GM06990 (cell line): ENCODE measurements around the gene LGALS3BP.

Source experiments
- DNase-seq: peaks from one replicate; pipeline ENCODE4 v3.0.0-alpha.2; 2011; ENCODE audit not compliant: insufficient read length; ENCODE audit errors: extremely low read depth
- H3K27me3 ChIP-seq: replicated peaks from 2 replicates; pipeline ENCODE4 v1.6.0; 2011; ENCODE audit warnings: low read length; ENCODE audit not compliant: control insufficient read depth, insufficient read depth
- H3K36me3 ChIP-seq: 2 replicates; pipeline ENCODE4 v1.5.1; 2011; ENCODE audit warnings: low read length; ENCODE audit not compliant: control insufficient read depth, insufficient read depth
- H3K4me3 ChIP-seq: replicated peaks from 2 replicates; pipeline ENCODE4 v1.5.1; 2011; ENCODE audit warnings: low read depth, mild to moderate bottlenecking, control low read depth, low read length
- TF ChIP-seq, protein P1 (sequence below): IDR thresholded peaks from 2 replicates; pipeline ENCODE4 v1.5.1; 2011; ENCODE audit warnings: low read length, control low read depth, mild to moderate bottlenecking, inconsistent platforms; ENCODE audit not compliant: insufficient read depth, poor library complexity, severe bottlenecking

LGALS3BP gene, protein sequence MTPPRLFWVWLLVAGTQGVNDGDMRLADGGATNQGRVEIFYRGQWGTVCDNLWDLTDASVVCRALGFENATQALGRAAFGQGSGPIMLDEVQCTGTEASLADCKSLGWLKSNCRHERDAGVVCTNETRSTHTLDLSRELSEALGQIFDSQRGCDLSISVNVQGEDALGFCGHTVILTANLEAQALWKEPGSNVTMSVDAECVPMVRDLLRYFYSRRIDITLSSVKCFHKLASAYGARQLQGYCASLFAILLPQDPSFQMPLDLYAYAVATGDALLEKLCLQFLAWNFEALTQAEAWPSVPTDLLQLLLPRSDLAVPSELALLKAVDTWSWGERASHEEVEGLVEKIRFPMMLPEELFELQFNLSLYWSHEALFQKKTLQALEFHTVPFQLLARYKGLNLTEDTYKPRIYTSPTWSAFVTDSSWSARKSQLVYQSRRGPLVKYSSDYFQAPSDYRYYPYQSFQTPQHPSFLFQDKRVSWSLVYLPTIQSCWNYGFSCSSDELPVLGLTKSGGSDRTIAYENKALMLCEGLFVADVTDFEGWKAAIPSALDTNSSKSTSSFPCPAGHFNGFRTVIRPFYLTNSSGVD

DNA sequence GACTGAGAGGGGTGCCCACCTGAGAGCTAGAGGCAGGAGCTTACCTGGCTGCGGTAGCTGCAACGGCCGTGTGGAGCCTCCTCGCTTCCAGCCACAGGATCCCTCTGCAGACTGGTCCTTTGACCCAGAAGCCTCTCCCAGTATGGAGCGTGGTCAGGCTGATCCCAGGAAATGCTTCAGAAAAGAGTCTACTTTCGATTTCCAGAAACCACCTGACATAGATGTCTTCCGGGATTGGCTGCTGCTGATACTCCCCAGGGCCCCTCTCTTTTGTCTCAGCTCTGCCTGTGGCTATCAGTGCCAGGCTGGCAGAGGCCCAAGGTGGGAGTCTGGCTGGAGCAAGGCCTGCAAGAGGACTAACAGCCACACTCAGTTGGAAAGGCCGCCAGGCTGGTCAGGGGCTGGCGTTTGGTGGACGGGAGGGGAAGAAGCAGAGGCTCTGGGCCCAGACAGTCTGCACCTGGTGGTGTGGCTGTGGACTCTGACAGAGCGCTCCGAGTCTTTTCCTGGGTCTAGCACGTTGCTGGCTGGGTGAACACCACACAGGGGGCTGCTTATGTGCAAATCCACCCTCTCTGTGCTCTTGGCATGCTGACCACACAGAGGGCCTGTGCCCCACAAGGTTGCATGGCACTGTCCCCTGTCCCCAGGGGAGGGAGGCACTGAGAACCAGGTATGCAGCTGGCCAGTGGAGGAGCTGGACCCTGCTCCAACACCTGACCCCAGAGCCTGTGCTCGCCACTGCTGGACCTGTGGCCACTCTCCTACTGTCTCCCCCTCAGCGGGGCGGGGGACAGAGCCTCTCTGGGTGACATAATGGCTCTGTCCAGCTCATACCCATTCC, at the start of gene LGALS3BP:
Gene LGALS3BP (minus strand): TSS at position 144 of the 844 bp plus-strand sequence. CDS start 2,732 bp downstream, outside the sequence.
- H3K36me3 ChIP-seq: no peaks in the 10 kb centered on the region
- TF ChIP-seq, protein P1, sequence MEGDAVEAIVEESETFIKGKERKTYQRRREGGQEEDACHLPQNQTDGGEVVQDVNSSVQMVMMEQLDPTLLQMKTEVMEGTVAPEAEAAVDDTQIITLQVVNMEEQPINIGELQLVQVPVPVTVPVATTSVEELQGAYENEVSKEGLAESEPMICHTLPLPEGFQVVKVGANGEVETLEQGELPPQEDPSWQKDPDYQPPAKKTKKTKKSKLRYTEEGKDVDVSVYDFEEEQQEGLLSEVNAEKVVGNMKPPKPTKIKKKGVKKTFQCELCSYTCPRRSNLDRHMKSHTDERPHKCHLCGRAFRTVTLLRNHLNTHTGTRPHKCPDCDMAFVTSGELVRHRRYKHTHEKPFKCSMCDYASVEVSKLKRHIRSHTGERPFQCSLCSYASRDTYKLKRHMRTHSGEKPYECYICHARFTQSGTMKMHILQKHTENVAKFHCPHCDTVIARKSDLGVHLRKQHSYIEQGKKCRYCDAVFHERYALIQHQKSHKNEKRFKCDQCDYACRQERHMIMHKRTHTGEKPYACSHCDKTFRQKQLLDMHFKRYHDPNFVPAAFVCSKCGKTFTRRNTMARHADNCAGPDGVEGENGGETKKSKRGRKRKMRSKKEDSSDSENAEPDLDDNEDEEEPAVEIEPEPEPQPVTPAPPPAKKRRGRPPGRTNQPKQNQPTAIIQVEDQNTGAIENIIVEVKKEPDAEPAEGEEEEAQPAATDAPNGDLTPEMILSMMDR: no peak
- no peaks in the 10 kb centered on the region for H3K27me3 ChIP-seq
- H3K4me3 ChIP-seq: no peak within 1 kb of the TSS
- DNase-seq: no peak

DNA sequence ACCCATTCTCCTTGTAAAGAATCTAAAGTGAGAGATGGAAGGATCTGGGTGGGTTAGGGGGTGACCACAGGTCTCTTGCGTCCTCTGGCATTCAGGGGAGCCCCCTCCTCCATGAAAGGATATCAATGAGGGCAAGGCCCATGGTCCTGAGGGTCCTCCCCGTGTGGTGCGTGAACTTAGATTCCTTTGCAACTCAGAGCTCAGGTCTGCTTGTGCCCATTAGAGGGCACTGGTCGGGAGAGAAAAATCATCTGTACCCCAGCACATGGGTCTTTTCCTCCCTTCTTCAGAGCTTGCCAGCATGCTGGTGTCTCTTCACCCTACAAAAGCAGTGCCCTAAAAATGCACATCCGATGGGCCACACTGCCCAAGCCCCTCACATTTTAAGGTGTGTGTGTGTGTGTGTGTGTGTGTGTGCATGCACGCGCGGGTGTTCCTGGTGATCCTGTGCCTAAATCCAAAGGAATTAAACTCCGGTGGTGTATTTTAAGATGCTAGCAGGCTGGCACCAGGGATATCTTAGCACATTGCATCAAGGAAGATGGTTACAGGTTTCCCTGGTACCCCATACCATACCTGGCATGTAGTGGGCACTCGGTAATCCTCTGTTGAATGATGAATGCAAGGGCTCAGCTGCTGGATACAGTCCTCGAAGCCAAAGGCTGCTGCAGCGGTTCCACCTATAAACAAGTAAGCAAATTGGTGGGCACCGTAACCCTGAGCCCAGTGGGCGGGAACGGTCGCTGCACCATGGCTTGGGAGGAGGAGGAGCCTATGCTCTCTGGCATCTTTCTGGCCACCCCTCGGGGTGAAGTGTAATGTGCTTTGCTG, 49.0 kb upstream of the LGALS3BP start:
- H3K27me3 ChIP-seq: peaks cover 5% of the 10 kb centered on the region
- no peak for DNase-seq
- H3K4me3 ChIP-seq: no peak overlapping the region
- TF ChIP-seq, protein P1: peak; percentile 22
- no peaks in the 10 kb centered on the region for H3K36me3 ChIP-seq

DNA sequence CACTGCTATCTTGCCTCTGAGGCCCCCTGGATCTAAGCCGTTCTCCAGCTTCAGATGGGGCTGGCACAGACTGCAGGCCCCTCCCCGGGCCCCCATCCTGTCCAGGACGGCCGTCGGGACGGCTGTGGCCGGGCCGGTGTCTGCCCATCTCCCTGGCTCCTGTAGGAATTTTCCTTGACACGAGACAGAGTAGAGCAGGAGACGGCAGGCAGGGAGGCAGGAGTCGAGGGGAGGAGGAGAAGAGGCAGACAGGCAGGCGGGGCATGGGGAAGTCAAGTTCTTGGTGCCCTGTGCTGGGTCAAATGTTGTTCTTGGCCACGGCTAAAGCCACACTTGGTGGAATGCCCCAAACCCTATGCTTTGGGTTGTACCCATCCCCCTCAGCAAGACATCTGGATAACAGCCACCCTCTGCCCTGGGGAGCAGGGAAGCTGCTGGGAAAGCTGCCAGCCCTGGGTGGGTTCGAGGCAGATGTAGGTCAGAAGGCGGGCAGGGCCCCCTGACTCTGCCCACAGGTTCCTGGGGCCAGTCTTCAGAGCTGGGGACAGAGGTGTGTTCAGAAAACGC, 48.3 kb upstream of the LGALS3BP start:
- no peak for DNase-seq
- H3K27me3 ChIP-seq: peaks cover 6% of the 10 kb centered on the region
- H3K4me3 ChIP-seq: no peak overlapping the region
- TF ChIP-seq, protein P1: no peak
- H3K36me3 ChIP-seq: no peaks in the 10 kb centered on the region

DNA sequence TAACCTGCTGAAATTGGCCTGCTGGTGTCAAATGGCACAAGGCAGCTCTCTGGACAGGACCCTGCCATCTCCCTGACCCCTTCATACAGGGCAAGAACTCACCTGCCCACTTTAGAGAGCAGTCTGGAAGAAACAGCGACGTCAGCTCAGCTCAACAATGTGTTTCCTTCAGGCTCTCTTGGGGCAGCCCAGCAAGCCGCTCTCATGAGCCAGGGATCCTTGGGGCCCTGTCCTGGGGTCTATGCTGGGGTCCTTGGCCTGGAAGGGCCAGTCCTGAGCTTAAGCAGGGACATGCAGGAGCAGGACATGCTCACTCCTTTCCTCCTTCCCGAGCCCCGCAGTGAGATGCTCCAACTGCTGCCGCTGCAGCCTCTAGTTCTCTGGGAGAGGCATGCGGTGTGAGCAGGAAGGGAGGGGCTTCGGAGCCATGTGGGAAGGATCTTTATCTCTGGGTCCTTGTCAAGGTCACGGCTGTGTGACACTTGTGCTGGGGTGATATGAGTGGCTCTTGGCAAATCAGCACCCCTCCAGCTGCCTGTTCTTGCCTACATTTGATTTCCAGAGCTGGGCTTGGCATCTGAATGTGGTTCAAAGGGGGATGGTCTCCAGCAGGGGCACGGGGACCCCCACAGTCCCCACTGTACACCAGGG, 47.7 kb upstream of the LGALS3BP start:
- H3K27me3 ChIP-seq: peaks cover 6% of the 10 kb centered on the region
- no peak overlapping the region for H3K4me3 ChIP-seq
- TF ChIP-seq, protein P1: no peak
- H3K36me3 ChIP-seq: no peaks in the 10 kb centered on the region
- DNase-seq: no peak
